ENCODE measurements around the gene LDHAL6B. TPM values are rescaled to one million over a fixed set of nuclear protein-coding genes. Genes with fewer than 3 reads are reported as not detected.

Gene LDHAL6B
- total and polyA plus RNA-seq, 2 donors from 2014 or later = not detected

DNA sequence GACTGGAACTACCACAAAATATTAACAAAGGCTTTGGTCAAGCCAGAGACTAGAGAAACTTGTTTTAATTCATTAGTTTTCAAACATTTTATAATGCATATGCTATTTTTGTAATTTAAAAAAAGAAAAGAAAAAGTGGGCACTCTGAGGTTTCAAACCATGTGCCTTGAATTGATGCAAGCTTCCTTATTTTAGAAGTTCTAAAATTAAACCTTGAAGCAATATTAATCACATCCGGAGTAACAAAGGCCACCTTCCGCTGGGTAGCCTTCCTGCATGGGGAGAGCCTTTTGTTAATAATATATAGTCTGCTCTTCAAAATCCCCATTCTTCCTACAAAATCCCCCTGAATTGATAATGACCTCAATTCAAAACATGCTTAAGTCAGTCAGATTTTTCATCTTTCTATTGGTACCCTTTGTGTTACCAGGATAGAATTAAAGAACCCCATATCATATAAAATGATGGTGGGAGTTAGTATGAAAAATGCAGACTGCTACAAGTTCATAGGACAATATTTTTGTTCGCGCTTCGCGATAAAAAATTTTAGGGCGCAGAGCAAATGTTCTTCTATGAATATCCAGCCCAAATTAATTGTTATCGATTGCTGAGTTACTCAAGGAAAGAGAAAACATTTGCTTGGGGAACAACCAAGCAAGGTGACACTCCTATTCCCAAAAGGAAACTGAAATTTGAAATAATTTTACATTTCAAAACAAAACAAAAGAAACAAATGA, 30.6 kb downstream of the LDHAL6B start:
- H3K36me3 ChIP-seq (ENCODE audit: control insufficient read depth in 2 of 3, insufficient read depth in 3 of 3, low read length in 3 of 3) = no peaks in the 10 kb centered on the region
- H3K27ac ChIP-seq (ENCODE audit: low read depth in 2 of 2, low read length in 2 of 2) = no peak overlapping the region
- H3K9ac ChIP-seq (ENCODE audit: low read length in 3 of 3) = no peak overlapping the region
- TF ChIP-seq, protein P1, sequence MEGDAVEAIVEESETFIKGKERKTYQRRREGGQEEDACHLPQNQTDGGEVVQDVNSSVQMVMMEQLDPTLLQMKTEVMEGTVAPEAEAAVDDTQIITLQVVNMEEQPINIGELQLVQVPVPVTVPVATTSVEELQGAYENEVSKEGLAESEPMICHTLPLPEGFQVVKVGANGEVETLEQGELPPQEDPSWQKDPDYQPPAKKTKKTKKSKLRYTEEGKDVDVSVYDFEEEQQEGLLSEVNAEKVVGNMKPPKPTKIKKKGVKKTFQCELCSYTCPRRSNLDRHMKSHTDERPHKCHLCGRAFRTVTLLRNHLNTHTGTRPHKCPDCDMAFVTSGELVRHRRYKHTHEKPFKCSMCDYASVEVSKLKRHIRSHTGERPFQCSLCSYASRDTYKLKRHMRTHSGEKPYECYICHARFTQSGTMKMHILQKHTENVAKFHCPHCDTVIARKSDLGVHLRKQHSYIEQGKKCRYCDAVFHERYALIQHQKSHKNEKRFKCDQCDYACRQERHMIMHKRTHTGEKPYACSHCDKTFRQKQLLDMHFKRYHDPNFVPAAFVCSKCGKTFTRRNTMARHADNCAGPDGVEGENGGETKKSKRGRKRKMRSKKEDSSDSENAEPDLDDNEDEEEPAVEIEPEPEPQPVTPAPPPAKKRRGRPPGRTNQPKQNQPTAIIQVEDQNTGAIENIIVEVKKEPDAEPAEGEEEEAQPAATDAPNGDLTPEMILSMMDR (IDR thresholded peaks at IDR 0.05; ENCODE audit: borderline replicate concordance, extremely low read depth, insufficient read depth) = no peak
- DNase-seq (no peak), FAIRE-seq (no peak)
- H3K4me3 ChIP-seq (ENCODE audit: low read length in 3 of 3) = no peak overlapping the region
- H3K9me3 ChIP-seq (ENCODE audit: control insufficient read depth in 2 of 3, insufficient read depth in 1 of 3, low read length in 3 of 3) = no peaks in the 10 kb centered on the region
- peaks cover 0 to 5% (median 2%) of the 10 kb centered on the region in 3 donors for H3K4me1 ChIP-seq (ENCODE audit: control insufficient read depth in 2 of 3, insufficient read depth in 2 of 3, low read depth in 1 of 3, low read length in 3 of 3)
- no peaks in the 10 kb centered on the region for H3K27me3 ChIP-seq (ENCODE audit: control insufficient read depth, insufficient read depth, low read length)
- intact Hi-C loops (cut with DNase I) = no loop called here

DNA sequence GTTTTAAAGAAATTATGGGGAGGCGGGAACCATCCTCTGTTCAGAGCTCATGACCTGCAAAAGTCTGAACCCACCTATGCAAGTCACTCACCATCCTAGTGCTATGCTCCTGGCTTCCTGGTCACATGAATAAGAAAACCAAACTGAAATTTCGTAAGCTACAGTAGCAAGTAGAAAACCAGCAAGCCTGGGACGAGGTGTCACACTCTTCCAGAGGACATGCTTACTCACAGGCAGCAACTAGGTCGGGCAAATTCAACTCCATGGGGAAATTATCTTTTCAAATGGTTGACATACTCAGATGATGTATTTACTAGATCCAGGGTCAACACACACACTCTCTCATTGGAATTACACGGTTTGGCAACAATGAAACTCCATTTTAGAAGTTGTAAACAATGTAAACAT, 31.3 kb downstream of the LDHAL6B start:
- DNase-seq = no peak
- no peak for FAIRE-seq
- no peaks in the 10 kb centered on the region for H3K36me3 ChIP-seq (ENCODE audit: control insufficient read depth in 2 of 3, insufficient read depth in 3 of 3, low read length in 3 of 3)
- no peak overlapping the region for H3K27ac ChIP-seq (ENCODE audit: low read depth in 2 of 2, low read length in 2 of 2)
- no peak overlapping the region for H3K9ac ChIP-seq (ENCODE audit: low read length in 3 of 3)
- peaks cover 0 to under 1% (median 0%) of the 10 kb centered on the region in 3 donors for H3K4me1 ChIP-seq (ENCODE audit: control insufficient read depth in 2 of 3, insufficient read depth in 2 of 3, low read depth in 1 of 3, low read length in 3 of 3)
- no peaks in the 10 kb centered on the region for H3K27me3 ChIP-seq (ENCODE audit: control insufficient read depth, insufficient read depth, low read length)
- TF ChIP-seq, protein P1 (IDR thresholded peaks at IDR 0.05; ENCODE audit: borderline replicate concordance, extremely low read depth, insufficient read depth) = no peak
- intact Hi-C loops (cut with DNase I) = no loop called here
- no peak overlapping the region for H3K4me3 ChIP-seq (ENCODE audit: low read length in 3 of 3)
- no peaks in the 10 kb centered on the region for H3K9me3 ChIP-seq (ENCODE audit: control insufficient read depth in 2 of 3, insufficient read depth in 1 of 3, low read length in 3 of 3)

DNA sequence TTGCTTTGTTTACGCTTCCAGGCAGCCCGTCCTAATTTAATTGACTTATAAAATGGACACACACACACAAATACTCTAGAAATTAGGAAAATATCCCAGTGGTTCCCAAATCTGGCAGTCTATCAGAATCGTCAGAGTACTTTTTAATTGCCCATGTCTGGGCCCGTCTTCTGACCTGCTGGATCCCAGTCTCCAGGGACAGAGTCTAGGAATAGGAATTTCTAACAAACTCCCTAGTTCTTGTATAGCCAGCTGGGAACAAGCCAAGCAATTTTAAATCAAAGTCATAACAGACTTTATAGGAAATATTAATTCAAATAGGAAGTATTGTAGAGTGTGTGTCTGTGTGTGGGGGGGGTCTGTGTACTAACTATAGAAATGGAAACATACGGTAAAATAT, 33.4 kb downstream of the LDHAL6B start:
- Histone ChIP-seq H3K27ac (ENCODE audit: low read depth in 2 of 2, low read length in 2 of 2) (no peak overlapping the region), H3K36me3 (ENCODE audit: control insufficient read depth in 2 of 3, insufficient read depth in 3 of 3, low read length in 3 of 3) (peaks cover 0 to 2% (median 0%) of the 10 kb centered on the region in 3 donors), H3K9me3 (ENCODE audit: control insufficient read depth in 2 of 3, insufficient read depth in 1 of 3, low read length in 3 of 3) (no peaks in the 10 kb centered on the region), H3K4me1 (ENCODE audit: control insufficient read depth in 2 of 3, insufficient read depth in 2 of 3, low read depth in 1 of 3, low read length in 3 of 3) (peaks cover 0 to 2% (median 0%) of the 10 kb centered on the region in 3 donors), H3K27me3 (ENCODE audit: control insufficient read depth, insufficient read depth, low read length) (no peaks in the 10 kb centered on the region), H3K4me3 (ENCODE audit: low read length in 3 of 3) (no peak overlapping the region), H3K9ac (ENCODE audit: low read length in 3 of 3) (no peak overlapping the region)
- DNase-seq (no peak), FAIRE-seq (no peak)
- intact Hi-C loops (cut with DNase I) = no loop called here
- TF ChIP-seq, protein P1 (IDR thresholded peaks at IDR 0.05; ENCODE audit: borderline replicate concordance, extremely low read depth, insufficient read depth) = no peak
